K562 (cell line): ENCODE measurements around the gene FBXO10. TPM values are rescaled to one million over a fixed set of nuclear protein-coding genes. Genes with fewer than 3 reads are reported as not detected.
A peak's percentile ranks its signal among the peaks of the same experiment; 100 is the strongest.

Experiments
- ATAC-seq: fragments of 200-7000 bp; cut with Tn5 transposase; 3 replicates; pipeline ENCODE4 v1.9.1; 2020; ENCODE audit warnings: moderate library complexity
- BruUV-seq: library from RNA; stranded (reverse); fragments of 400-500 nt; replicated peaks from 2 replicates; lab custom pipeline; 2021; lab: Mats Ljungman, UMichigan
- CTCF ChIA-PET: fragments of 300-600 bp; formaldehyde crosslinking; extraction: SDS; loops from one replicate; lab custom pipeline; 2021; ENCODE audit warnings: low intra/inter-chr PET ratio; lab: Yijun Ruan, JAX
- POLR2A ChIA-PET: fragments of 300-600, 350-650 bp; sonication (Branson Sonifier 250); formaldehyde crosslinking; extraction: SDS; loops from one replicate; lab custom pipeline; 2021; ENCODE audit warnings: antibody characterized with exemption, inconsistent platforms; lab: Yijun Ruan, JAX
- DNase-seq, 4 experiments: peaks; one replicate each; pipeline versions ENCODE4 v3.0.0 to v3.0.0-alpha.2; 2011 to 2018; ENCODE audit warnings: low spot score in 3 of 4, mixed read lengths in 3 of 4; ENCODE audit errors: extremely low read depth in 1 of 4
- FAIRE-seq: peaks from 2 replicates; lab custom pipeline; 2011; peaks lifted over from hg19 to GRCh38; lab: Jason Lieb, UNC
- H2AFZ ChIP-seq: 2 replicates; pipeline ENCODE4 v1.6.0; 2011; ENCODE audit warnings: low read depth, low read length, control low read depth, inconsistent platforms
- H3K27ac ChIP-seq: fragments of 200-600 bp; 3 replicates; pipeline ENCODE4 v1.8.0; 2011; ENCODE audit warnings: low read depth, mild to moderate bottlenecking, control low read depth, inconsistent platforms, low read length, moderate library complexity, mixed read lengths; ENCODE audit errors: extremely low read depth
- H3K27me3 ChIP-seq, 2 experiments: fragments of 300-600 bp in 1 of 2; 2 replicates in 1 of 2; 3 replicates in 1 of 2; pipeline versions ENCODE4 v1.6.0 to v1.8.0; 2011; ENCODE audit warnings: inconsistent platforms in 2 of 2, low read length in 2 of 2, mild to moderate bottlenecking in 1 of 2, mixed read lengths in 1 of 2, moderate library complexity in 1 of 2; ENCODE audit not compliant: control insufficient read depth in 2 of 2, insufficient read depth in 2 of 2
- H3K36me3 ChIP-seq: fragments of 300-600 bp; 3 replicates; pipeline ENCODE4 v1.8.0; 2011; ENCODE audit warnings: mild to moderate bottlenecking, low read length, inconsistent platforms; ENCODE audit not compliant: control insufficient read depth, insufficient read depth
- H3K4me1 ChIP-seq, 2 experiments: fragments of 200-600 bp in 1 of 2; replicated peaks in 1 of 2; 2 replicates in 1 of 2; 3 replicates in 1 of 2; pipeline versions ENCODE4 v1.5.1 to v1.8.0; 2011; ENCODE audit warnings: inconsistent platforms in 2 of 2, low read length in 2 of 2, mild to moderate bottlenecking in 1 of 2, mixed read lengths in 1 of 2, moderate library complexity in 1 of 2; ENCODE audit not compliant: control insufficient read depth in 2 of 2, insufficient read depth in 2 of 2
- H3K4me2 ChIP-seq: 2 replicates; pipeline ENCODE4 v1.6.1; 2011; ENCODE audit warnings: low read length, control low read depth, inconsistent platforms, mixed read lengths; ENCODE audit not compliant: insufficient read depth
- H3K4me3 ChIP-seq: fragments of 200-600 bp; sonication (generic), shearing (Covaris generic); 2 replicates; pipeline ENCODE4 v1.5.1; 2016; ENCODE audit warnings: control low read depth, inconsistent platforms
- H3K79me2 ChIP-seq: fragments of 200-600 bp; 3 replicates; pipeline ENCODE4 v1.8.0; 2011; ENCODE audit warnings: low read length, inconsistent platforms; ENCODE audit not compliant: control insufficient read depth, insufficient read depth
- H3K9ac ChIP-seq, 2 experiments: 2 replicates each; pipeline versions ENCODE4 v1.6.0 to v1.6.1; 2011; ENCODE audit warnings: low read depth in 2 of 2, low read length in 2 of 2, control low read depth in 1 of 2, inconsistent platforms in 1 of 2, mild to moderate bottlenecking in 1 of 2, mixed read lengths in 1 of 2; ENCODE audit not compliant: insufficient read depth in 1 of 2
- H3K9me1 ChIP-seq: one replicate; pipeline ENCODE4 v1.6.0; 2011; ENCODE audit warnings: inconsistent platforms, mild to moderate bottlenecking, low read length, moderate library complexity; ENCODE audit not compliant: control insufficient read depth, insufficient read depth
- H3K9me3 ChIP-seq: replicated peaks from 2 replicates; pipeline ENCODE4 v1.5.1; 2011; ENCODE audit warnings: low read depth, low read length, inconsistent platforms; ENCODE audit not compliant: control insufficient read depth, insufficient read depth
- H4K20me1 ChIP-seq: replicated peaks from 2 replicates; pipeline ENCODE4 v1.6.1; 2011; ENCODE audit warnings: low read length, inconsistent platforms, mixed read lengths; ENCODE audit not compliant: control insufficient read depth, insufficient read depth
- C11orf30 ChIP-seq: fragments of 450-650 bp; IDR thresholded peaks from 2 replicates; pipeline ENCODE4 v1.6.1; 2016; ENCODE audit warnings: low read depth, mild to moderate bottlenecking
- CGGBP1 ChIP-seq: fragments of 250-450 bp; sonication (Bioruptor Pico); IDR thresholded peaks from 2 replicates; pipeline ENCODE4 v1.9.0; 2021; ENCODE audit warnings: mild to moderate bottlenecking
- PBX2 ChIP-seq, 2 experiments: IDR thresholded peaks in 1 of 2; conservative IDR thresholded peaks in 1 of 2; 2 replicates each; pipeline ENCODE4 v1.6.1; 2016; ENCODE audit warnings: low read depth in 2 of 2, mild to moderate bottlenecking in 1 of 2, missing compliant biosample characterization in 1 of 2, missing genetic modification characterization in 1 of 2, moderate library complexity in 1 of 2
- POLR3A ChIP-seq: IDR thresholded peaks from 2 replicates; pipeline ENCODE4 v1.6.1; 2011; ENCODE audit warnings: borderline replicate concordance, mild to moderate bottlenecking, moderate library complexity; ENCODE audit not compliant: insufficient read length, insufficient read depth; ENCODE audit errors: extremely low read depth
- PURB ChIP-seq: sonication (generic); formaldehyde crosslinking; IDR thresholded peaks from 2 replicates; pipeline ENCODE4 v1.9.0; 2021; ENCODE audit warnings: low read depth, mild to moderate bottlenecking, missing genetic modification reagents
- ZNF311 ChIP-seq: fragments of 250-450 bp; sonication (Bioruptor Pico); IDR thresholded peaks from 2 replicates; pipeline ENCODE4 v1.4.0; 2020; ENCODE audit warnings: mild to moderate bottlenecking, moderate library complexity
- ZNF639 ChIP-seq, 2 experiments: fragments of 200-800 bp in 1 of 2; sonication (Bioruptor generic) in 1 of 2; sonication (generic) in 1 of 2; formaldehyde crosslinking in 1 of 2; IDR thresholded peaks in 1 of 2; conservative IDR thresholded peaks in 1 of 2; 2 replicates each; pipeline versions ENCODE4 v1.5.0 to v1.6.1; 2016 to 2020; ENCODE audit warnings: missing compliant biosample characterization in 1 of 2, missing genetic modification characterization in 1 of 2, missing genetic modification reagents in 1 of 2
- ZSCAN32 ChIP-seq: fragments of 450-650 bp; formaldehyde crosslinking; IDR thresholded peaks from 2 replicates; pipeline ENCODE4 v1.4.0; 2020; ENCODE audit warnings: mild to moderate bottlenecking, moderate library complexity
- WGBS: fragments of 100-300 bp; shearing (Covaris generic); methylation state at CpG from one replicate; pipeline ENCODE4 v1.1.6; 2016; ENCODE audit warnings: low coverage, mixed read lengths; ENCODE audit not compliant: insufficient coverage; ENCODE audit errors: missing lambda C conversion rate; 5-methylcytosine and 5-hydroxymethylcytosine counted together
- in situ Hi-C: fragments of 300-500 bp; cut with MboI; formaldehyde crosslinking; loops from 4 replicates; pipeline ENCODE4 v1.15.0; 2018; ENCODE audit warnings: inconsistent platforms, mixed read lengths
- intact Hi-C: fragments of 100-400 bp; cut with micrococcal nuclease; formaldehyde crosslinking; loops from 2 replicates; pipeline ENCODE4 v1.14.2; 2022
- polyA plus RNA-seq, 8 experiments: library from polyadenylated mRNA; depleted of rRNA in 4 of 8; stranded (reverse) in 5 of 8; unstranded in 3 of 8; fragments of >200 nt; fragmentation: Nextera tagmentation in 2 of 8; fragmentation: Illumina TruSeq in 1 of 8; extraction: Ambion mirVana in 2 of 8; extraction: Trizol in 1 of 8; gene quantifications; 2 replicates each; pipeline versions ENCODE4 v1.2.1 to v1.2.3, GENCODE V29; 2011 to 2014; ENCODE audit warnings: inconsistent platforms in 1 of 8, missing spikeins in 1 of 8
- total RNA-seq, 7 experiments: library from RNA; depleted of rRNA in 6 of 7; stranded (reverse); fragments of >200 nt in 6 of 7; fragmentation: Illumina TruSeq in 2 of 7; extraction: Trizol in 2 of 7; gene quantifications; 2 replicates each; pipeline versions ENCODE4 v1.2.1 to v1.2.3, GENCODE V29; 2011 to 2021; ENCODE audit warnings: low replicate concordance in 1 of 7

The FBXO10 gene
- total and polyA plus RNA-seq, 9 of the 15 experiments (the other 6 are each of a cell fraction or from before 2014, with no cell fraction given): 0.84 to 9.9 (median 6.0) TPM

- H4K20me1 ChIP-seq: no peaks in the 10 kb centered on the region
- peaks cover 2% of the 10 kb centered on the region in 2 experiments; a peak in 1 of 5 replicates for H3K4me1 ChIP-seq
- TF ChIP-seq C11orf30 (no peak), PBX2 (CRISPR knock-in tag; IDR thresholded peaks at IDR 0.05; ENCODE audit: low read depth) (no peak), PBX2 (tag; conservative IDR thresholded peaks at IDR 0.05; ENCODE audit: low read depth) (no peak), CGGBP1 (CRISPR knock-in tag) (no peak), ZNF311 (CRISPR knock-in tag) (no peak), POLR3A (no peak), PURB (CRISPR knock-in tag) (no peak), ZSCAN32 (CRISPR knock-in tag) (no peak), ZNF639 (CRISPR knock-in tag; conservative IDR thresholded peaks at IDR 0.05 in 1 of 2, IDR thresholded peaks at IDR 0.05 in 1 of 2) (no peak)
- H3K79me2 ChIP-seq: no peaks in the 10 kb centered on the region
- no peak overlapping the region for H3K4me3 ChIP-seq
- H3K9me1 ChIP-seq: no peaks in the 10 kb centered on the region
- DNase-seq: no peak
- 65% methylated on average over 14 of the region's 14 CpGs for WGBS
- no peak for ATAC-seq
- intact Hi-C loops: no loop called here
- ChIA-PET CTCF (no interaction called here), POLR2A (interaction anchor here (0.6 to 1.1 kb wide), 6 partner anchors 11 to 108 kb away, joined by 3 to 7 read pairs (median 3); no protein-coding TSS in a partner anchor)
- H3K27ac ChIP-seq: no peak overlapping the region
- no peaks in the 10 kb centered on the region for H3K27me3 ChIP-seq
- H3K4me2 ChIP-seq: no peak overlapping the region
- H3K9me3 ChIP-seq: no peaks in the 10 kb centered on the region
- in situ Hi-C loops: no loop called here
- peaks cover 2% of the 10 kb centered on the region; the same call in 2 of the 3 replicates for H3K36me3 ChIP-seq
- no TSS peak for BruUV-seq
- peak overlapping the region in 1 of 2 experiments; percentile 21; a peak in 1 of 4 replicates for H3K9ac ChIP-seq
- H2AFZ ChIP-seq: no peak overlapping the region
- FAIRE-seq: no peak
These were observed 60.4 kb downstream of the FBXO10 start for GRCh38 chr9:37515620-37516258.
